Activated CD4-positive, CD25-positive, alpha-beta regulatory T cell treated with anti-CD3 and anti-CD28 coated beads, Interleukin-2, amount 50 U/mL, for 16 hours (primary cell): ENCODE data around the gene PAK6.
A peak's percentile ranks its signal among the peaks of the same experiment; 100 is the strongest.

ENCODE experiments used
- DNase-seq: peaks from one replicate; pipeline ENCODE4 v3.0.0-alpha.2; 2020; ENCODE audit warnings: low read depth, low spot score

PAK6 gene

GRCh38 chr15:40310001-40310959 lies 71.4 kb downstream of the PAK6 start:
- peak; percentile 28 for DNase-seq

GRCh38 chr15:40310993-40311392 lies 72.1 kb downstream of the PAK6 start:
- DNase-seq = no peak

GRCh38 chr15:40312370-40313158 lies 73.7 kb downstream of the PAK6 start:
- DNase-seq = no peak

- no peak for DNase-seq
Observed at GRCh38 chr15:40313531-40314398, 74.9 kb downstream of the PAK6 start.

GRCh38 chr15:40314723-40315276 lies 75.9 kb downstream of the PAK6 start:
- DNase-seq = no peak

- DNase-seq = no peak
Observed at GRCh38 chr15:40316931-40317330, 78.1 kb downstream of the PAK6 start.

GRCh38 chr15:40317580-40317979 lies 78.7 kb downstream of the PAK6 start:
- DNase-seq = no peak

GRCh38 chr15:40320409-40320808 lies 81.5 kb downstream of the PAK6 start:
- DNase-seq = no peak

GRCh38 chr15:40320931-40321371 lies 82.1 kb downstream of the PAK6 start:
- DNase-seq = peak; percentile 40

- DNase-seq = no peak
Observed at GRCh38 chr15:40322531-40323238, 83.8 kb downstream of the PAK6 start.

- DNase-seq = peak; percentile 73
Observed at GRCh38 chr15:40323239-40323952, 84.5 kb downstream of the PAK6 start, which contains the start of gene INAFM2. TSS of gene INAFM2 (plus strand) at chr15:40323692. CDS start at chr15:40324056, 364 bp downstream.

- DNase-seq = no peak
Observed at GRCh38 chr15:40323953-40324937, 85.4 kb downstream of the PAK6 start.

- DNase-seq = no peak
Observed at GRCh38 chr15:40325188-40325587, 86.3 kb downstream of the PAK6 start.

GRCh38 chr15:40325700-40326099 lies 86.8 kb downstream of the PAK6 start:
- no peak for DNase-seq
